ENCODE data around the gene ARPC5L. TPM values are rescaled to one million over a fixed set of nuclear protein-coding genes. Genes with fewer than 3 reads are reported as not detected.

The ARPC5L gene
- total RNA-seq, 2 experiments from 2014 or later, result 51.9 to 95.9 TPM

DNA sequence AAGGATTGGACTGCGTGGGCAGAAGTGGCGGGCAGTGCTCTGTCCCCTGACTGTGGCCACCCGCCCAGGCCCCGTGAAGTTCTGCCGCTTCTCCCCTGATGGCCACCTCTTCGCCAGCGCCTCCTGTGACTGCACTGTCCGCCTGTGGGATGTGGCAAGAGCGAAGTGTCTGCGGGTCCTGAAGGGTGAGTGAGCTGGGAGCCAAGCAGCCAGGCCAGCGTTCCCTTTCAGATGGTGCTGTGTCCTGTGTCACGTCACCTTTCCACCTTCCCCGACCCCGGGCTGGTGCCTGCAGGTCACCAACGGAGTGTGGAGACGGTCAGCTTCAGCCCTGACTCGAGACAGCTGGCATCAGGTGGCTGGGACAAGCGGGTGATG, 6.4 kb upstream of the ARPC5L start:
- no peak overlapping the region for H3K27ac Mint-ChIP-seq
- intact Hi-C loops (cut with DNase I, micrococcal nuclease), result no loop called here
- DNase-seq (no peak), ATAC-seq (no peak)
- H3K4me1 Mint-ChIP-seq, result peaks cover 42% of the 10 kb centered on the region
- no peak overlapping the region for H3K4me3 Mint-ChIP-seq
- peaks cover 5% of the 10 kb centered on the region for H3K27me3 Mint-ChIP-seq
- CTCF ChIA-PET, result interaction anchor here (0.7 to 8.5 kb wide), 6 partner anchors 16 to 144 kb away, joined by 3 to 260 read pairs (median 4); partner anchors contain the start of genes NR6A1 and OLFML2A
- peaks cover 38% of the 10 kb centered on the region for H3K36me3 Mint-ChIP-seq (ENCODE audit: low read depth)
- no peaks in the 10 kb centered on the region for H3K9me3 Mint-ChIP-seq (ENCODE audit: low read depth)
- POLR2A ChIA-PET, result interaction anchor here (0.9 to 3.0 kb wide), 3 partner anchors 14 to 87 kb away, joined by 3 to 14 read pairs (median 8); no protein-coding TSS in a partner anchor

DNA sequence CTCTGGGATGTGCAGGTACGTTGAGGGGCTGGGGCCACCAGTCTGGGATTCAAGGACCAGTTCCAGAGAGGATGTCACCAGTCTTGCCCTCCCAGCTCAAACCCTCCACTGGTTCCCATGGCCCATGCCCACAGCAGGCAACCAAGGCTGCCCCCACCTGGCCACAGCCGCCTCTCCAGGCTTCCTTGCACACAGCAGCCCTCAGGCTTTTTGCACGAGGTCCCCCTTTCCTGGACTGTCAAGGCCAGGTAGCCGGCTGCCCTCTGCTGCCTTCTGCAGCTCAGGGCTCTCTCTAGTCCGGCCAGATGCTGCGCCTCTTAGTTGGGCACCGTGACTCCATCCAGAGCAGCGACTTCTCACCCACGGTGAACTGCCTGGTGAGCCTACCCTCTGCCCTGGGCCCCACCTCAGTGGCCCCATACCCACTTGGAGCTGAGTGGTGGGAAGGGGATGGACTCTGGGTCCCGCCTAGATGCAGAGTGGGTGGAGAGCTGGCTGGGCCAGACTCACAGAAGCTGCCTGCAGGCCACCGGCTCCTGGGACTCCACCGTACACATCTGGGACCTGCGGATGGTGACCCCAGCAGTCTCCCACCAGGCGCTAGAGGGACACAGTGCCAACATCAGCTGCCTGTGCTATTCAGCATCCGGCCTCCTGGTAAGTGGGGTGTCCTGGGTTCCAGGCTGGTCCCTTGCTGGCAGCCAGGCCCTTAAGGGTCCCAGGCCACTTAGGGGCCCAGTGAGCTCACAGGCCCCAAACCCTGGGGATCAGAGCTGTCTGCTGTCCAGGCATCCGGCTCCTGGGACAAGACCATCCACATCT, 5.8 kb upstream of the ARPC5L start:
- ATAC-seq, result no peak
- ChIA-PET CTCF (interaction anchor here (0.7 to 8.5 kb wide), 6 partner anchors 16 to 385 kb away, joined by 3 to 260 read pairs (median 4); partner anchors contain the start of genes HSPA5, NR6A1 and OLFML2A), POLR2A (interaction anchor here (0.6 to 3.0 kb wide), 5 partner anchors 14 to 347 kb away, joined by 3 to 14 read pairs (median 5); no protein-coding TSS in a partner anchor)
- DNase-seq, result peak; percentile 56
- H3K4me3 Mint-ChIP-seq, result no peak overlapping the region
- H3K9me3 Mint-ChIP-seq (ENCODE audit: low read depth), result no peaks in the 10 kb centered on the region
- peaks cover 43% of the 10 kb centered on the region for H3K4me1 Mint-ChIP-seq
- intact Hi-C loops (cut with DNase I, micrococcal nuclease), result no loop called here
- peaks cover 3% of the 10 kb centered on the region for H3K27me3 Mint-ChIP-seq
- peaks cover 44% of the 10 kb centered on the region for H3K36me3 Mint-ChIP-seq (ENCODE audit: low read depth)
- no peak overlapping the region for H3K27ac Mint-ChIP-seq

DNA sequence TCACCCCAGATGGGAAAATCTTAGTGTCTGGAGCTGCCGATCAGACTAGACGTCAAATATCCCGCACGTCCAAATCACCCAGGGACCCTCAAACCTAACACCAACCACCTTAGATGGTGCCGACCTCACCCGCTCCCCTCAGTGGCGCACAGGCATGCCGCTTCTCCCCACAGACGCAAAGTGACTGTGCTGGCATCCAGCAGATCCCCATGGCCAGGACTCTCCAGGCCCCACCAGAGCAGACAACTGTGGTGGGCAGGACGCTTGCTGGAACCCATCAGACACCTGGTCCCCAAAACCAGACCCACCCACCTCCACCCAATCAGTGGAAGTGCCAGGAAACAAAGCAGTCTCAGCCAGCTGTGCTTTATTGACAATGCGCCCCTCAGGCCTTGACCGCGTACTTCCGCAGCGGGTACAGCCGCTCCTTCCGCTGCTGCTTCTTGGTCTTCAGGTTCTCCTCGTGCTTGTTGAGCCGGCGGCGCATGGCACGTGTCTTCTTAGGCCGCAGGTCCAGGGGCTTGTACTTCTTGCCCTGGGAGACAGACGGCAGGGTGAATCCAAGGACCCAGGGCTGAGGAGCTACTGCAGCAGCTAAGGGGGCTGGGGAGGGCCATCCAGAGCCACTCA, 4.3 kb upstream of the ARPC5L start:
- Mint-ChIP-seq H3K4me1 (peaks cover 46% of the 10 kb centered on the region), H3K4me3 (no peak overlapping the region), H3K27me3 (no peaks in the 10 kb centered on the region), H3K9me3 (ENCODE audit: low read depth) (no peaks in the 10 kb centered on the region), H3K36me3 (ENCODE audit: low read depth) (peaks cover 47% of the 10 kb centered on the region), H3K27ac (peak overlapping the region; percentile 25)
- CTCF ChIA-PET, result interaction anchor here (8.5 kb wide), 1 partner anchor 84 kb away, joined by 260 read pairs; the partner anchor contains the start of genes NR6A1 and OLFML2A
- POLR2A ChIA-PET, result interaction anchor here (1.5 kb wide), 1 partner anchor 12 kb away, joined by 5 read pairs; no protein-coding TSS in a partner anchor
- DNase-seq (no peak), ATAC-seq (no peak)
- intact Hi-C loops (cut with DNase I, micrococcal nuclease), result no loop called here

DNA sequence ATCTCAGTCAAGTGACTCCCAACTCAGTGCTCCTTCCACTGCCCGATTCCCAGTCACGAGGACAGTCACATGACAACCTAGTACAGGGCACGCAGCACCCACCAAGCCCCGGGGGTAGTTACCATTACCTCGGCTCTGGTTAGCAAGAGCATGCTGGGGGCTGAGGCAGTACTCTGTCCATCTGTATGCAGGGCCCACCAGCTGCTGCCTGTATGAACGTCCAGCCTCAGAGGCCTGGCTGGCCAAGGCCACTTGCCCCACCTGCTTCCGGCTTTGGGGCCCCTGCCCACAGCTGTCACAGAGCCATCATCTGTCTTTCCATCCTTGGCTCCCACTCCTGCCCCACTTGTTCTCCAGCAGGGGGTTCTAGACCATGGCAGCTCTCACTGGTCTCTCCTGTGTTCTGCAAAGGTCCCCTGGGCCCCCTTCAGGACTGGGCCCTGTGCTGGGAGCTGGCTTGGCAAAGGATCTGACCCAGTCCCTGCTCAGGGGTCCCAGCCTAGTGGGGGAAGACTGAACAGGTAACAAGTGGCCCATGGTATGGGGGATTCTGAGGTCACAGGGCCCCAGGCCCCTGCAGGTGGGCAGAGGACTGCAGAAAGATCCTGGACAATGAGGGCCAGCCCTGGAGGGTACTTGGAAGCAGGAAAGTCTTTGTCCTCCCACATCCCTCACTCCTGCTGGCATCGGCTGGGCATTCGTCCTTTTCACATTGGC, 3.4 kb upstream of the ARPC5L start:
- peak overlapping the region; percentile 58 for H3K27ac Mint-ChIP-seq
- peaks cover 47% of the 10 kb centered on the region for H3K36me3 Mint-ChIP-seq (ENCODE audit: low read depth)
- peak overlapping the region; percentile 95 for H3K4me3 Mint-ChIP-seq
- intact Hi-C loops (cut with DNase I, micrococcal nuclease), result no loop called here
- H3K9me3 Mint-ChIP-seq (ENCODE audit: low read depth), result no peaks in the 10 kb centered on the region
- H3K4me1 Mint-ChIP-seq, result peaks cover 42% of the 10 kb centered on the region
- DNase-seq (no peak), ATAC-seq (no peak)
- no peaks in the 10 kb centered on the region for H3K27me3 Mint-ChIP-seq
- ChIA-PET POLR2A (interaction anchor here (0.6 to 1.5 kb wide), 3 partner anchors 11 to 83 kb away, joined by 4 to 5 read pairs (median 4); partner anchors contain the start of gene GOLGA1), CTCF (interaction anchor here (0.9 kb wide), 1 partner anchor 83 kb away, joined by 7 read pairs; no protein-coding TSS in a partner anchor)

DNA sequence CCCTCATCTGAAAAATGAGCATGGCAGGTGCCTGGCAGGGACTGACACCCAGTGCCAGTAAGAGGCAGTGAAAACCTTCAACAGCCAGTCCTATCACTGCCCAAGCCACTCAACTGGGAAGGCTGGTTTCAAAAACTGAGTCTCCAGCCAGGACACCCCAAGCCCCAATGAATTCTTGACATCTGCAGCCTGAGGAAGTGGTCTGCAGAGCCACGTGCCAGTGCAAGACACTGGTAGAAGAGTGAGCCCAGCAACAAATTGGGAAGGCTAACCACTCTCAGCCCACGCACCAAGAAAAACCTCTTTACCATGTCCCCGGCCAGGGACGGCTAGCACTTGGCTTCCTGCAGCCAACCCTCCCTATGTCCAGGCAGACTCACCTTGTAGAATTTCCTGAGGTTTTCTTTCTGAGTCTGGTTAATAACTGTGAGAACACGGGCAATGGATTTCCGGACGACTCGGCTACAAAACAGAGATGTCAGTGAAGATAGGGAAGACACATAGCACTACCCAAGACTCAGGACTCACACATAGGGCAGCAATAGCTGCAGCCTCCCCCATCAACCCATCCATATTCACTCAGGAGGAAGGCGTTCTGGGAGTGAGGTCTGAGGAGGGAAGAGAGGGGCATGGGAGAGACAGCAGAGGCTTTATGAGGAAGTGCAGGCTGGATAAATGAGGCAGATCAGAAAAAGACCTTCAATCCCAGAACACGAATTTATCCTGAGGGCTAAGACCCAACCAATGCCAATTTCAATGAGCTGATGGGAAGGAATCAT, 1.9 kb upstream of the ARPC5L start:
- H3K4me1 Mint-ChIP-seq, result peaks cover 46% of the 10 kb centered on the region
- H3K36me3 Mint-ChIP-seq (ENCODE audit: low read depth), result peaks cover 47% of the 10 kb centered on the region
- no peaks in the 10 kb centered on the region for H3K9me3 Mint-ChIP-seq (ENCODE audit: low read depth)
- POLR2A ChIA-PET, result interaction anchor here (0.5 to 2.7 kb wide), 4 partner anchors 10 to 369 kb away, joined by 3 to 33 read pairs (median 4); partner anchors contain the start of gene NR6A1
- no peak for DNase-seq
- ATAC-seq, result no peak
- no peaks in the 10 kb centered on the region for H3K27me3 Mint-ChIP-seq
- peak overlapping the region; percentile 95 for H3K4me3 Mint-ChIP-seq
- intact Hi-C loops (cut with DNase I, micrococcal nuclease), result loop anchor here in 1 of 2 experiments (5.0 to 10.0 kb wide), 3 partner anchors 845 to 1947 kb away; partner anchors contain the start of genes MAPKAP1 and ZBTB43
- peak overlapping the region; percentile 95 for H3K27ac Mint-ChIP-seq
- CTCF ChIA-PET, result interaction anchor here (1.6 kb wide), 1 partner anchor 86 kb away, joined by 6 read pairs; no protein-coding TSS in a partner anchor

DNA sequence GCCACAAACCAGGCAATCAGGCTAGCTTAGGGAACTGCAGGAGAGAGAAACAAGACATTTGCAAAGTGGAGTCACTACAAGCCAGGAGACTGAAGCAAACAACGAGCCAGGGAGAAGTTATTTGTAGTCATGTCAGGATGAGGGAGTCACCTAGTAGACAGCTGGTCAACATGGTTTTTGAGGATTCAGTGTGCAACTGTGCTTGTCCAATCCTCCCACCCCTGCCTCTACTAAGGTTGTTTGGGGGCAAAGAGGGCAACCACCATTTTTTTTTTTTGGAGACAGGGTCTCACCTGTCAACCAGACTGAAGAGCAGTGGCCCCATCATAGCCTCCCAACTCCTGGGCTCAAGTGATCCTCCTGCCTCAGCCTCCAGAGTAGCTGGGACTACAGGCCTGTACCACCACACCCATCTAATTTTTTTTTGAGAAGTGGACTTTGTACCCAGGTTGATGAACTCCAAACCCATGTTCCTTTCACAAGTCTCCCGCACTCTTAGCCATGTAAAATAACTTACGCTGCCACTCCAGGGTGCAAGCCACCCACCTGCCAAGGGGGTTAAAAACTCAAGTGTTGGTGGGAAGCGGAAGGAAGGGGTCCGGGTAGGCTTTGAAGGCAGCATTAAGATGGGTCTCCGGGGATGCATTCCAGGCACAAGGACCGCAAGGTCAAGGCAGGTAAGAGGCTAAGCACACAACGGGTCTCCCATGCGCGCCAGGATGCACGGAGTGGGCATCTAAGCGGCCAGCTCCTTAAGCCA, 1.2 kb upstream of the ARPC5L start:
- ChIA-PET CTCF (interaction anchor here (1.6 to 2.6 kb wide), 4 partner anchors 8 to 90 kb away, joined by 6 to 19 read pairs (median 7); partner anchors contain the start of genes NR6A1 and WDR38), POLR2A (interaction anchor here (0.5 to 2.7 kb wide), 11 partner anchors 7 to 380 kb away, joined by 3 to 33 read pairs (median 3); partner anchors contain the start of genes HSPA5, NR6A1 and WDR38)
- H3K4me1 Mint-ChIP-seq, result peaks cover 46% of the 10 kb centered on the region
- intact Hi-C loops (cut with DNase I, micrococcal nuclease), result loop anchor here in 1 of 2 experiments (5.0 to 10.0 kb wide), 3 partner anchors 844 to 1947 kb away; partner anchors contain the start of genes MAPKAP1 and ZBTB43
- H3K36me3 Mint-ChIP-seq (ENCODE audit: low read depth), result peaks cover 47% of the 10 kb centered on the region
- peak overlapping the region; percentile 95 for H3K27ac Mint-ChIP-seq
- H3K27me3 Mint-ChIP-seq, result no peaks in the 10 kb centered on the region
- no peak for ATAC-seq
- no peak for DNase-seq
- H3K4me3 Mint-ChIP-seq, result peak overlapping the region; percentile 95
- H3K9me3 Mint-ChIP-seq (ENCODE audit: low read depth), result no peaks in the 10 kb centered on the region

DNA sequence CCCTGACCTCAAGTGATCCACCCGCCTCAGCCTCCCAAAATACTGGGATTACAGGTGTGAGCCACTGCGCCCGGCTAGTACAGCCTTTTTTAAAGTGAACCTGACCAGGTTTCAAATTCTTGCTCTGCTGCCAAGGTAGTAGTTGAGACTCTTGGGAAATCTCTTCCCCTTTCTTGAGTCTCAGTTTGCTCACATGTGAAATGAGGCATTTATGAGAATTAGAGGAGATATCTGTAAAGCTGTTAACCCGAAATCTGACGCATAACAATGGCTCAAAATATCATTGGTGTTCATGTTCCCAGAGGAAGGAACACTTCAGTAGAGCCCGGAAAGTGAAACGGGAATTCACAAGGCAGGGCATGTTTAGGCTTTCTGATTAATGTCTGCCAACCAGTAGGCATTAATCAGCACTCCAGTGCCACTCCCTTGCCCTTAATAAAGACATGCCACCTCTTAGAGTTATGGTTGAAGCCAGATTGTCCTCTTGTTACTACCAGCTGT, 1.5 kb downstream of the ARPC5L start:
- Mint-ChIP-seq H3K4me1 (peaks cover 40% of the 10 kb centered on the region), H3K4me3 (peak overlapping the region; percentile 37), H3K9me3 (ENCODE audit: low read depth) (no peaks in the 10 kb centered on the region), H3K27me3 (no peaks in the 10 kb centered on the region), H3K27ac (peak overlapping the region; percentile 13), H3K36me3 (ENCODE audit: low read depth) (peaks cover 41% of the 10 kb centered on the region)
- intact Hi-C loops (cut with DNase I, micrococcal nuclease), result loop anchor here in 1 of 2 experiments (5.0 to 10.0 kb wide), 3 partner anchors 841 to 1944 kb away; partner anchors contain the start of genes MAPKAP1 and ZBTB43
- ATAC-seq, result no peak
- CTCF ChIA-PET, result interaction anchor here (1.3 to 2.6 kb wide), 3 partner anchors 11 to 90 kb away, joined by 4 to 19 read pairs (median 4); partner anchors contain the start of genes OLFML2A and WDR38
- POLR2A ChIA-PET, result no interaction called here
- DNase-seq, result no peak

DNA sequence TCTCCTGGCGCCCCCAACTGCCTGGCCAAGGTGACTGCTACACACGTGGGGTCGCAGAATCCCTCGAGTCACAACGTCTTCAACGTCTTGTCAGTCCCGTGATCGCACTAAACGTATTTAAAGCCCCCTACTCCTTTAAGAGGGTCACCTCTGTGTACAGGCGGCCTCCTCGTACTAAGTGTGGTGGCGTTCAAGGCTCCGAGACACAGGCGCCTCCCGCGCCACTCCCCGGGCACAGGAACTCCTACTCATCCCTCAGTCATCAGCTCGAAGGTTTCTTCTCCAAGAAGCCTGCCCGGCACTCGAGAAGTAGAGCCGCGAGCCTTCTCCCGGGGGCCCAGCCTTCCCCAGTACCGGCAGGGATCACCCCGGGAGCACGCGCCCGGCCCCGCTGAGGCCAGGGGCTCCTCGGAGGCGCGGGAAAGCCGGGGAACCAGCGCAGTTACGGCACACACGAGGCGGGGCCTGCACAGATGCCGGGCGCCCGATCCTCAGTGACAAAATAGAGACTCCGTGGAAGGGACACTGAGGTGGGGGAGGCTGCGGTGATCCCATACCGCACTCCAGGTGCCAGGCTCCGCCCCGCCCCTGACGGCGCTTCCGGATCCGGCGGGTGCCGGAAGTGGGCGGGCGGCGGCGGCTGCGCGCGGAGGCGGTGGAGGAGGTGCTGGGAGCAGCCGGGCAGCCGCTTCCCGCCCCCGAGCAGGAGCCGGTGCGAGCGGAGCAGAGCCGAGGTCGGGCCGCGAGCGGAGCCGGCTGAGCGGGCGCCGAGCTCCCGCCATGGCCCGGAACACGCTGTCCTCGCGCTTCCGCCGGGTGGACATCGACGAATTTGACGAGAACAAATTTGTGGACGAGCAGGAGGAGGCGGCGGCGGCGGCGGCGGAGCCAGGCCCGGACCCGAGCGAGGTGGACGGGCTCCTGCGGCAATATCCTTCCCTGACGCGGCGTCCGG, 6.9 kb downstream of the ARPC5L start:
- H3K4me1 Mint-ChIP-seq, result peaks cover 42% of the 10 kb centered on the region
- intact Hi-C loops (cut with DNase I, micrococcal nuclease), result loop anchor here in 1 of 2 experiments (1.0 to 10.0 kb wide), 5 partner anchors 393 to 1856 kb away; partner anchors contain the start of genes GAPVD1, MAPKAP1, PBX3 and PSMB7
- ATAC-seq (peak; percentile 59), DNase-seq (peak; percentile 96)
- H3K4me3 Mint-ChIP-seq, result peak overlapping the region; percentile 98
- peaks cover 50% of the 10 kb centered on the region for H3K36me3 Mint-ChIP-seq (ENCODE audit: low read depth)
- ChIA-PET POLR2A (interaction anchor here (0.6 to 3.1 kb wide), 5 partner anchors 8 to 133 kb away, joined by 3 to 33 read pairs (median 7); partner anchors contain the start of genes ARPC5L and RPL35), CTCF (interaction anchor here (0.6 to 1.8 kb wide), 3 partner anchors 15 to 277 kb away, joined by 3 to 5 read pairs (median 3); partner anchors contain the start of gene WDR38)
- H3K9me3 Mint-ChIP-seq (ENCODE audit: low read depth), result no peaks in the 10 kb centered on the region
- H3K27me3 Mint-ChIP-seq, result no peaks in the 10 kb centered on the region
- H3K27ac Mint-ChIP-seq, result peak overlapping the region; percentile 98
